ENCODE measurements around the gene ATPAF1. TPM values are rescaled to one million over a fixed set of nuclear protein-coding genes. Genes with fewer than 3 reads are reported as not detected.

The ATPAF1 gene
- total RNA-seq, 1 experiment from 2014 or later = 52.7 TPM

GRCh38 chr1:46592823-46593222 lies 75.3 kb downstream of the ATPAF1 start:
- DNase-seq (ENCODE audit: low read depth) = no peak

- DNase-seq (ENCODE audit: low read depth) = no peak
Measured at GRCh38 chr1:46589529-46589928, 78.6 kb downstream of the ATPAF1 start.

- no peak for DNase-seq (ENCODE audit: low read depth)
Measured at GRCh38 chr1:46587069-46587468, 81.1 kb downstream of the ATPAF1 start.

GRCh38 chr1:46585312-46585938 lies 82.7 kb downstream of the ATPAF1 start:
- no peak for DNase-seq (ENCODE audit: low read depth)

- DNase-seq (ENCODE audit: low read depth) = no peak
Measured at GRCh38 chr1:46583494-46583893, 84.7 kb downstream of the ATPAF1 start.

- DNase-seq (ENCODE audit: low read depth) = no peak
Measured at GRCh38 chr1:46582972-46583371, 85.2 kb downstream of the ATPAF1 start.

Other genes starting within 250 kb of the ATPAF1 start
- 0.80 and 2.1 TPM in 2 replicates for gene DMBX1, start 178.5 kb downstream of the ATPAF1 start, total RNA-seq (2014; rRNA removed; shearing (Covaris generic))
- not detected in 2 replicates for gene KNCN, start 116.7 kb downstream of the ATPAF1 start, total RNA-seq (2014; rRNA removed; shearing (Covaris generic))
- gene MKNK1, start 64.1 kb downstream of the ATPAF1 start, total RNA-seq (2014; rRNA removed; shearing (Covaris generic)) = 8.9 and 21.5 TPM in 2 replicates
- gene MOB3C, start 51.6 kb downstream of the ATPAF1 start, total RNA-seq (2014; rRNA removed; shearing (Covaris generic)) = 4.0 and 5.1 TPM in 2 replicates
- gene TEX38, start 3.5 kb upstream of the ATPAF1 start, total RNA-seq (2014; rRNA removed; shearing (Covaris generic)) = not detected in 2 replicates
- gene EFCAB14, start 50.8 kb upstream of the ATPAF1 start, total RNA-seq (2014; rRNA removed; shearing (Covaris generic)) = 34.3 and 45.9 TPM in 2 replicates
- gene CYP4B1, start 130.7 kb upstream of the ATPAF1 start, total RNA-seq (2014; rRNA removed; shearing (Covaris generic)) = not detected in 2 replicates